ENCODE measurements around the gene UQCR10. TPM values are rescaled to one million over a fixed set of nuclear protein-coding genes. Genes with fewer than 3 reads are reported as not detected.

UQCR10 gene
- total RNA-seq, 1 experiment from 2014 or later = 74.1 TPM

DNA sequence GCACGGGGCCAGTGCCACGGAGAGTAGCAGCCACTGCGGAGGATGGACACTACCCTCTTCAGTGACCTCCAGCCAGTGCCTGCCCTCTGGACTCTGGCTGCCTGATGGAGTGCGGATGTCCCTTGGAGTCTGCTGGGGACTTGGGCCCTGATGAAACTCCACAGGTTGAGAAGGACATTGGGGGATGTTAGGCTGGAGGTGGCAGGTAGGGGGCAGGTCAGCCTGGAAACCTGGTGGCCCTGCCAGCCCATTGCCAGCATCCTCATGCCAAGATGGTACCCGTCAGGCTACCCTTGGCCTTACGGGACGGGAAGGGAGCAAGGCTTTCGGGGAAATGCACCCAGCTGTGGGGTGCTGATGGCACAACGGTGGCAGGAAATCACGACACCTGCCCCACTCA lies 43.4 kb upstream of the UQCR10 start:
- no peak for DNase-seq
- H3K79me2 ChIP-seq (ENCODE audit: low read length) = no peaks in the 10 kb centered on the region
- H3K36me3 ChIP-seq (ENCODE audit: insufficient read depth, low read length) = no peaks in the 10 kb centered on the region
- H4K20me1 ChIP-seq (ENCODE audit: insufficient read depth, low read depth, low read length) = peaks cover 8% of the 10 kb centered on the region; the same call in 1 of the 2 replicates
- no peaks in the 10 kb centered on the region for H3K27me3 ChIP-seq (ENCODE audit: low read length)
- H3K4me1 ChIP-seq (ENCODE audit: low read length) = no peaks in the 10 kb centered on the region
- no peak overlapping the region for H3K4me3 ChIP-seq (ENCODE audit: low read length)
- no peaks in the 10 kb centered on the region for H3K9me2 ChIP-seq (replicated peaks; ENCODE audit: insufficient read depth, low read length)
- no peak overlapping the region for H3K4me2 ChIP-seq (ENCODE audit: low read depth, low read length, poor library complexity, severe bottlenecking)
- H3K9me3 ChIP-seq (ENCODE audit: low read length) = no peaks in the 10 kb centered on the region
- H3K27ac ChIP-seq (ENCODE audit: low read length) = no peak overlapping the region
- no peak overlapping the region for H2AFZ ChIP-seq (ENCODE audit: low read length)
- no peak overlapping the region for H3K9ac ChIP-seq (ENCODE audit: low read length)

DNA sequence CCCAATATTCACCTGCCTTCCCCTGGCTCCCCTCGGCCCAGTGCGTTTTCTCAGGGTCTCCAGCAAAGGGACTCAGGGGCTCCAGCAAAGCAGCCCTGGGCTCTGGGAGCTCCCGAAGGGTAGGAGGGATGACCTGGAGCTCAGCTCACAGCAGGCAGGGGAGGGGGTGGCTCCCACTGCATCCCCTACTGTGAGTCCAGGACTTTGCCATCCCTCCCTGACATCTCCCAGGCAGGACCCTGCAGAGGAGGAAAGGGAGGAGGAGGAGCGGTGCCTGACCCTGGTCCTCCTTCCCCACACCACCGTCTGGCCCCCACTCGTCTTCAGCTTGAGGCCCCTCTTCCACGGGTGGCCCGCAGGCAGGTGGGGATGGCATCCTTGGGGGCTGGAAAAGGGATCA lies 42.3 kb upstream of the UQCR10 start:
- Histone ChIP-seq H3K36me3 (ENCODE audit: insufficient read depth, low read length) (no peaks in the 10 kb centered on the region), H3K9me2 (replicated peaks; ENCODE audit: insufficient read depth, low read length) (no peaks in the 10 kb centered on the region), H3K9me3 (ENCODE audit: low read length) (no peaks in the 10 kb centered on the region), H3K4me1 (ENCODE audit: low read length) (no peaks in the 10 kb centered on the region), H3K27ac (ENCODE audit: low read length) (no peak overlapping the region), H2AFZ (ENCODE audit: low read length) (no peak overlapping the region), H3K4me2 (ENCODE audit: low read depth, low read length, poor library complexity, severe bottlenecking) (no peak overlapping the region), H3K9ac (ENCODE audit: low read length) (no peak overlapping the region), H3K27me3 (ENCODE audit: low read length) (no peaks in the 10 kb centered on the region), H3K79me2 (ENCODE audit: low read length) (no peaks in the 10 kb centered on the region), H4K20me1 (ENCODE audit: insufficient read depth, low read depth, low read length) (0 out of 2 replicates have a peak, but pooled peaks cover 4% of the 10 kb centered on the region), H3K4me3 (ENCODE audit: low read length) (no peak overlapping the region)
- DNase-seq = no peak

GRCh38 chr22:29726106-29726505 lies 41.1 kb upstream of the UQCR10 start:
- no peaks in the 10 kb centered on the region for H3K9me2 ChIP-seq (replicated peaks; ENCODE audit: insufficient read depth, low read length)
- H3K4me1 ChIP-seq (ENCODE audit: low read length) = no peaks in the 10 kb centered on the region
- H3K79me2 ChIP-seq (ENCODE audit: low read length) = no peaks in the 10 kb centered on the region
- H3K4me3 ChIP-seq (ENCODE audit: low read length) = no peak overlapping the region
- H3K27ac ChIP-seq (ENCODE audit: low read length) = no peak overlapping the region
- DNase-seq = no peak
- H3K36me3 ChIP-seq (ENCODE audit: insufficient read depth, low read length) = no peaks in the 10 kb centered on the region
- 0 out of 2 replicates have a peak, but pooled peaks cover 4% of the 10 kb centered on the region for H4K20me1 ChIP-seq (ENCODE audit: insufficient read depth, low read depth, low read length)
- no peak overlapping the region for H2AFZ ChIP-seq (ENCODE audit: low read length)
- H3K27me3 ChIP-seq (ENCODE audit: low read length) = no peaks in the 10 kb centered on the region
- no peak overlapping the region for H3K9ac ChIP-seq (ENCODE audit: low read length)
- H3K4me2 ChIP-seq (ENCODE audit: low read depth, low read length, poor library complexity, severe bottlenecking) = no peak overlapping the region
- no peaks in the 10 kb centered on the region for H3K9me3 ChIP-seq (ENCODE audit: low read length)

DNA sequence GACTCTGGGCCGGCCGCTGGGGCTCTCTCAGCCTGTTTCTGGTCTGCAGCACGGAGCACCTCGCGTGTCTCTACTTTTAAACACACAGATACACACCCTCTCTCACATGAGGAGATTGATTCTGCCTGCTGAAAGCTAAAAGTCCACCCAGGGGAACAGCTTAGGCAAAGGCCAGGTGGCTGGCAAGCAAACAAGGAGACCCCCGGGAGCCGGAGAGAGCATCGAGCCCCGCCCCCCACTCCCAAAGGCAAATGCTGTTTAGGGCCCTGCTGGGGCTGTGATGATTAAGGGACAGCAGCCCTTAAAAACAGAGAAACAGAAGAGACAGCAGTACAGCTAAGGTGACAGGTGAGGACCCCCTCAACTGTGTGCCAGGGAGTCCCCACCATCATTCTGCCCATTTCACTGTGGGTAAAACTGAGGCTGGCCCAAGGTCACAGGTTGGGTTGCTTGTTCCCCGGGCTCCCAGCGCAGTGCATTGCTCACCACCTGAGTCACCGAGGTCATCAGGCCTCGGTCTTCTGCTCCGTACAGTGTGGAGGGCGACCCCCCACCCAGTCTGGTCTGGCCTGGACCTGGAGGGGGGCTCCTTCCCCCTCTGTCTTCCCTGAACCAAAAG lies 40.5 kb upstream of the UQCR10 start:
- H3K4me2 ChIP-seq (ENCODE audit: low read depth, low read length, poor library complexity, severe bottlenecking) = no peak overlapping the region
- H3K36me3 ChIP-seq (ENCODE audit: insufficient read depth, low read length) = no peaks in the 10 kb centered on the region
- H3K27ac ChIP-seq (ENCODE audit: low read length) = no peak overlapping the region
- H3K79me2 ChIP-seq (ENCODE audit: low read length) = no peaks in the 10 kb centered on the region
- H4K20me1 ChIP-seq (ENCODE audit: insufficient read depth, low read depth, low read length) = 0 out of 2 replicates have a peak, but pooled peaks cover 4% of the 10 kb centered on the region
- no peaks in the 10 kb centered on the region for H3K4me1 ChIP-seq (ENCODE audit: low read length)
- no peak overlapping the region for H2AFZ ChIP-seq (ENCODE audit: low read length)
- no peak overlapping the region for H3K9ac ChIP-seq (ENCODE audit: low read length)
- no peak for DNase-seq
- H3K9me2 ChIP-seq (replicated peaks; ENCODE audit: insufficient read depth, low read length) = no peaks in the 10 kb centered on the region
- H3K27me3 ChIP-seq (ENCODE audit: low read length) = no peaks in the 10 kb centered on the region
- no peaks in the 10 kb centered on the region for H3K9me3 ChIP-seq (ENCODE audit: low read length)
- no peak overlapping the region for H3K4me3 ChIP-seq (ENCODE audit: low read length)

- no peaks in the 10 kb centered on the region for H3K36me3 ChIP-seq (ENCODE audit: insufficient read depth, low read length)
- H3K27ac ChIP-seq (ENCODE audit: low read length) = no peak overlapping the region
- 0 out of 2 replicates have a peak, but pooled peaks cover 4% of the 10 kb centered on the region for H4K20me1 ChIP-seq (ENCODE audit: insufficient read depth, low read depth, low read length)
- no peak overlapping the region for H3K9ac ChIP-seq (ENCODE audit: low read length)
- H3K9me3 ChIP-seq (ENCODE audit: low read length) = no peaks in the 10 kb centered on the region
- DNase-seq = peak; percentile 73
- no peaks in the 10 kb centered on the region for H3K79me2 ChIP-seq (ENCODE audit: low read length)
- H3K4me1 ChIP-seq (ENCODE audit: low read length) = no peaks in the 10 kb centered on the region
- no peak overlapping the region for H3K4me2 ChIP-seq (ENCODE audit: low read depth, low read length, poor library complexity, severe bottlenecking)
- no peaks in the 10 kb centered on the region for H3K27me3 ChIP-seq (ENCODE audit: low read length)
- H3K4me3 ChIP-seq (ENCODE audit: low read length) = no peak overlapping the region
- no peaks in the 10 kb centered on the region for H3K9me2 ChIP-seq (replicated peaks; ENCODE audit: insufficient read depth, low read length)
- H2AFZ ChIP-seq (ENCODE audit: low read length) = no peak overlapping the region
Observed at GRCh38 chr22:29727131-29727523, 40.0 kb upstream of the UQCR10 start.

- peaks cover 12% of the 10 kb centered on the region for H3K4me1 ChIP-seq (ENCODE audit: low read length)
- no peaks in the 10 kb centered on the region for H3K9me2 ChIP-seq (replicated peaks; ENCODE audit: insufficient read depth, low read length)
- no peak for DNase-seq
- no peak overlapping the region for H3K4me3 ChIP-seq (ENCODE audit: low read length)
- no peak overlapping the region for H3K27ac ChIP-seq (ENCODE audit: low read length)
- H3K27me3 ChIP-seq (ENCODE audit: low read length) = no peaks in the 10 kb centered on the region
- no peaks in the 10 kb centered on the region for H3K9me3 ChIP-seq (ENCODE audit: low read length)
- no peak overlapping the region for H2AFZ ChIP-seq (ENCODE audit: low read length)
- no peaks in the 10 kb centered on the region for H3K79me2 ChIP-seq (ENCODE audit: low read length)
- no peaks in the 10 kb centered on the region for H3K36me3 ChIP-seq (ENCODE audit: insufficient read depth, low read length)
- H3K4me2 ChIP-seq (ENCODE audit: low read depth, low read length, poor library complexity, severe bottlenecking) = no peak overlapping the region
- H3K9ac ChIP-seq (ENCODE audit: low read length) = no peak overlapping the region
- H4K20me1 ChIP-seq (ENCODE audit: insufficient read depth, low read depth, low read length) = 0 out of 2 replicates have a peak, but pooled peaks cover 7% of the 10 kb centered on the region
Observed at GRCh38 chr22:29729161-29729560, 38.0 kb upstream of the UQCR10 start.

- no peak overlapping the region for H3K27ac ChIP-seq (ENCODE audit: low read length)
- DNase-seq = no peak
- no peaks in the 10 kb centered on the region for H3K79me2 ChIP-seq (ENCODE audit: low read length)
- H3K4me3 ChIP-seq (ENCODE audit: low read length) = no peak overlapping the region
- H3K27me3 ChIP-seq (ENCODE audit: low read length) = no peaks in the 10 kb centered on the region
- peaks cover 14% of the 10 kb centered on the region for H3K4me1 ChIP-seq (ENCODE audit: low read length)
- no peak overlapping the region for H2AFZ ChIP-seq (ENCODE audit: low read length)
- H3K4me2 ChIP-seq (ENCODE audit: low read depth, low read length, poor library complexity, severe bottlenecking) = no peak overlapping the region
- no peak overlapping the region for H3K9ac ChIP-seq (ENCODE audit: low read length)
- no peaks in the 10 kb centered on the region for H3K9me2 ChIP-seq (replicated peaks; ENCODE audit: insufficient read depth, low read length)
- H4K20me1 ChIP-seq (ENCODE audit: insufficient read depth, low read depth, low read length) = 0 out of 2 replicates have a peak, but pooled peaks cover 7% of the 10 kb centered on the region
- H3K36me3 ChIP-seq (ENCODE audit: insufficient read depth, low read length) = no peaks in the 10 kb centered on the region
- no peaks in the 10 kb centered on the region for H3K9me3 ChIP-seq (ENCODE audit: low read length)
Observed at GRCh38 chr22:29731058-29731850, 35.9 kb upstream of the UQCR10 start.

DNA sequence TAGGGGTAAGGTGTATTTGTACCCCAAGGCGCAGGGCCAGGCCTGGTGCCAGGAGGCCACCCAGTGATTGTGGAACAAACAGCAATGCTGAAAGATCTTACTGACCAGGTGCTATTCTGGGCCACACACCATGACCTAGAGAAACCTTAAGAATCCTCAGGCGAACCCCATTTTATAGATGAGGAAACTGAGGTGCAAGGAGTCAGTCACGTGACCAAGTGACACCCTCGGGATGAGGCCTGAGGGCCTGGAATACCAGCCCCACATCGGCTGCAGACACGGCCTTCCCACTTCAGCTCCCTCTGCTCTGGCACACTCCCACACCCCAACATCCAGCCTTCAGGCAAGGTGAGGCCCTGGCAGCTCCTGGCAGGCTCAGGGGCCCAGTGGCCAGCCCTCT lies 34.3 kb upstream of the UQCR10 start:
- no peak overlapping the region for H2AFZ ChIP-seq (ENCODE audit: low read length)
- H3K9me3 ChIP-seq (ENCODE audit: low read length) = no peaks in the 10 kb centered on the region
- no peaks in the 10 kb centered on the region for H3K9me2 ChIP-seq (replicated peaks; ENCODE audit: insufficient read depth, low read length)
- no peaks in the 10 kb centered on the region for H3K79me2 ChIP-seq (ENCODE audit: low read length)
- H4K20me1 ChIP-seq (ENCODE audit: insufficient read depth, low read depth, low read length) = 0 out of 2 replicates have a peak, but pooled peaks cover 7% of the 10 kb centered on the region
- H3K4me2 ChIP-seq (ENCODE audit: low read depth, low read length, poor library complexity, severe bottlenecking) = no peak overlapping the region
- no peak overlapping the region for H3K4me3 ChIP-seq (ENCODE audit: low read length)
- no peak overlapping the region for H3K27ac ChIP-seq (ENCODE audit: low read length)
- H3K36me3 ChIP-seq (ENCODE audit: insufficient read depth, low read length) = no peaks in the 10 kb centered on the region
- no peak overlapping the region for H3K9ac ChIP-seq (ENCODE audit: low read length)
- DNase-seq = no peak
- H3K27me3 ChIP-seq (ENCODE audit: low read length) = no peaks in the 10 kb centered on the region
- H3K4me1 ChIP-seq (ENCODE audit: low read length) = peaks cover 14% of the 10 kb centered on the region

Data from Karpas-422 (cell line).